T-helper 9 cell (primary cell): ENCODE data around the gene RABGGTA.

ENCODE experiments used
- DNase-seq: peaks from one replicate; pipeline ENCODE4 v3.0.0-alpha.2; 2020

Gene RABGGTA

GRCh38 chr14:24304019-24304387, 32.6 kb upstream of the RABGGTA start:
- DNase-seq: no peak

- DNase-seq: no peak
These were observed 29.1 kb upstream of the RABGGTA start for GRCh38 chr14:24300326-24300980.

- DNase-seq: peak; percentile 95
These were observed 28.1 kb upstream of the RABGGTA start, which contains the start of the genes DHRS1 and NOP9 for GRCh38 chr14:24299255-24300191. DHRS1 (minus strand) TSS chr14:24299780; CDS start chr14:24299106, 674 bp downstream. NOP9 (plus strand) TSS chr14:24299850; CDS start chr14:24299955, 105 bp downstream.

- no peak for DNase-seq
These were observed 27.5 kb upstream of the RABGGTA start for GRCh38 chr14:24298892-24299254.

- no peak for DNase-seq
These were observed 26.0 kb upstream of the RABGGTA start for GRCh38 chr14:24297190-24297964.

- peak; percentile 52 for DNase-seq
These were observed 25.2 kb upstream of the RABGGTA start for GRCh38 chr14:24296341-24297157.

- DNase-seq: no peak
These were observed 22.1 kb upstream of the RABGGTA start for GRCh38 chr14:24293525-24293924.

- DNase-seq: no peak
These were observed 20.9 kb upstream of the RABGGTA start for GRCh38 chr14:24292118-24292807.

GRCh38 chr14:24291446-24292117, 20.2 kb upstream of the RABGGTA start:
- no peak for DNase-seq

GRCh38 chr14:24290746-24291145, 19.3 kb upstream of the RABGGTA start:
- no peak for DNase-seq

GRCh38 chr14:24289649-24290280, 18.4 kb upstream of the RABGGTA start:
- no peak for DNase-seq

GRCh38 chr14:24286996-24287395, 15.6 kb upstream of the RABGGTA start:
- DNase-seq: no peak

- no peak for DNase-seq
These were observed 14.0 kb upstream of the RABGGTA start for GRCh38 chr14:24285351-24285750.

- DNase-seq: no peak
These were observed 13.2 kb upstream of the RABGGTA start for GRCh38 chr14:24284501-24285035.

GRCh38 chr14:24283796-24284460, 12.5 kb upstream of the RABGGTA start:
- no peak for DNase-seq

- no peak for DNase-seq
These were observed 11.3 kb upstream of the RABGGTA start for GRCh38 chr14:24282736-24283135.

GRCh38 chr14:24281636-24282035, 10.2 kb upstream of the RABGGTA start:
- no peak for DNase-seq

GRCh38 chr14:24280797-24281460, 9.5 kb upstream of the RABGGTA start:
- no peak for DNase-seq
